NB4 (cell line): Measurements from ENCODE around the gene CLIC3.

Source experiments
- MYC ChIP-seq: IDR thresholded peaks from 2 replicates; pipeline ENCODE4 v1.6.1; 2011; ENCODE audit warnings: low read depth, low read length
- POLR2A ChIP-seq: IDR thresholded peaks from 2 replicates; pipeline ENCODE4 v1.6.1; 2011; ENCODE audit warnings: mild to moderate bottlenecking; ENCODE audit not compliant: insufficient read length; ENCODE audit errors: extremely low read depth
- TF ChIP-seq, protein P1 (sequence below): IDR thresholded peaks from one replicate; pipeline ENCODE4 v1.5.1; 2012; ENCODE audit warnings: low read depth, low read length

GRCh38 chr9:137044502-137045177, 48.3 kb upstream of the CLIC3 start:
- TF ChIP-seq POLR2A (no peak), MYC (no peak)
- TF ChIP-seq, protein P1, sequence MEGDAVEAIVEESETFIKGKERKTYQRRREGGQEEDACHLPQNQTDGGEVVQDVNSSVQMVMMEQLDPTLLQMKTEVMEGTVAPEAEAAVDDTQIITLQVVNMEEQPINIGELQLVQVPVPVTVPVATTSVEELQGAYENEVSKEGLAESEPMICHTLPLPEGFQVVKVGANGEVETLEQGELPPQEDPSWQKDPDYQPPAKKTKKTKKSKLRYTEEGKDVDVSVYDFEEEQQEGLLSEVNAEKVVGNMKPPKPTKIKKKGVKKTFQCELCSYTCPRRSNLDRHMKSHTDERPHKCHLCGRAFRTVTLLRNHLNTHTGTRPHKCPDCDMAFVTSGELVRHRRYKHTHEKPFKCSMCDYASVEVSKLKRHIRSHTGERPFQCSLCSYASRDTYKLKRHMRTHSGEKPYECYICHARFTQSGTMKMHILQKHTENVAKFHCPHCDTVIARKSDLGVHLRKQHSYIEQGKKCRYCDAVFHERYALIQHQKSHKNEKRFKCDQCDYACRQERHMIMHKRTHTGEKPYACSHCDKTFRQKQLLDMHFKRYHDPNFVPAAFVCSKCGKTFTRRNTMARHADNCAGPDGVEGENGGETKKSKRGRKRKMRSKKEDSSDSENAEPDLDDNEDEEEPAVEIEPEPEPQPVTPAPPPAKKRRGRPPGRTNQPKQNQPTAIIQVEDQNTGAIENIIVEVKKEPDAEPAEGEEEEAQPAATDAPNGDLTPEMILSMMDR = no peak
